H1 (cell line): ENCODE results near the gene ZNF697. TPM values are rescaled to one million over a fixed set of nuclear protein-coding genes. Genes with fewer than 3 reads are reported as not detected.

Experiments
- CTCF ChIA-PET: fragments of 300-600 bp; sonication (Branson Sonifier 250); formaldehyde crosslinking; loops from one replicate; lab custom pipeline; 2021; ENCODE audit not compliant: partially characterized antibody; lab: Charles Lee
- POLR2A ChIA-PET: fragments of 300-600 bp; sonication (Branson Sonifier 250); formaldehyde crosslinking; loops from one replicate; lab custom pipeline; 2021; ENCODE audit warnings: inconsistent platforms; ENCODE audit not compliant: partially characterized antibody; lab: Charles Lee
- DNase-seq, 2 experiments: peaks; one replicate each; pipeline versions ENCODE4 v3.0.0 to v3.0.0-alpha.2; 2010 to 2022; ENCODE audit warnings: low spot score in 2 of 2, low read depth in 1 of 2, mixed read lengths in 1 of 2
- FAIRE-seq: peaks from 2 replicates; lab custom pipeline; 2011; peaks lifted over from hg19 to GRCh38; lab: Jason Lieb, UNC
- H2AFZ ChIP-seq: 2 replicates; pipeline ENCODE4 v1.8.1; 2012; ENCODE audit warnings: low read length, inconsistent platforms
- H2AK5ac ChIP-seq: 2 replicates; pipeline ENCODE4 v1.6.1; 2013; ENCODE audit warnings: low read depth, low read length
- H2BK120ac ChIP-seq: replicated peaks from 2 replicates; pipeline ENCODE3; 2013; ENCODE audit warnings: low read depth, low read length, inconsistent platforms
- H2BK12ac ChIP-seq: 2 replicates; pipeline ENCODE4 v1.6.1; 2013; ENCODE audit warnings: low read depth, low read length
- H2BK15ac ChIP-seq: 2 replicates; pipeline ENCODE4 v1.6.1; 2013; ENCODE audit warnings: low read length
- H2BK20ac ChIP-seq: 2 replicates; pipeline ENCODE4 v1.6.1; 2013; ENCODE audit warnings: low read length
- H2BK5ac ChIP-seq: 2 replicates; pipeline ENCODE4 v1.6.1; 2013; ENCODE audit warnings: low read depth, low read length
- H3K14ac ChIP-seq: 2 replicates; pipeline ENCODE4 v1.6.1; 2013; ENCODE audit warnings: inconsistent platforms; ENCODE audit not compliant: insufficient read length
- H3K18ac ChIP-seq: 2 replicates; pipeline ENCODE4 v1.6.1; 2013; ENCODE audit warnings: low read length; ENCODE audit errors: extremely low read depth
- H3K23ac ChIP-seq: 2 replicates; pipeline ENCODE4 v1.6.1; 2013; ENCODE audit warnings: inconsistent platforms; ENCODE audit not compliant: insufficient read length
- H3K23me2 ChIP-seq: 2 replicates; pipeline ENCODE4 v1.6.1; 2013; ENCODE audit warnings: low read depth, low read length
- H3K27ac ChIP-seq: 2 replicates; pipeline ENCODE4 v1.6.1; 2011; ENCODE audit warnings: low read depth, low read length, inconsistent platforms
- H3K27me3 ChIP-seq, 4 experiments: replicated peaks in 1 of 4; 1 replicate in 1 of 4; 2 replicates in 3 of 4; pipeline versions ENCODE4 v1.6.1 to v1.8.1; 2011 to 2013; ENCODE audit warnings: low read length in 3 of 4, mild to moderate bottlenecking in 3 of 4, inconsistent platforms in 2 of 4, mixed read lengths in 2 of 4, moderate library complexity in 1 of 4; ENCODE audit not compliant: control insufficient read depth in 3 of 4, insufficient read depth in 3 of 4; ENCODE audit errors: extremely low read depth in 1 of 4
- H3K36me3 ChIP-seq, 4 experiments: 2 replicates each; pipeline versions ENCODE4 v1.6.1 to v1.8.1; 2011 to 2013; ENCODE audit warnings: mild to moderate bottlenecking in 4 of 4, low read length in 3 of 4, moderate library complexity in 2 of 4, control low read depth in 1 of 4, inconsistent platforms in 1 of 4; ENCODE audit not compliant: insufficient read depth in 4 of 4, control insufficient read depth in 2 of 4
- H3K4ac ChIP-seq: replicated peaks from 2 replicates; pipeline ENCODE3; 2013; ENCODE audit warnings: low read length, low read depth, mixed read lengths, inconsistent platforms; ENCODE audit not compliant: insufficient read length
- H3K4me1 ChIP-seq, 4 experiments: replicated peaks in 1 of 4; 1 replicate in 1 of 4; 2 replicates in 3 of 4; pipeline versions ENCODE4 v1.6.1 to v1.8.1; 2011 to 2013; ENCODE audit warnings: low read length in 3 of 4, inconsistent platforms in 2 of 4, mixed read lengths in 1 of 4; ENCODE audit not compliant: insufficient read depth in 4 of 4, control insufficient read depth in 3 of 4
- H3K4me2 ChIP-seq, 2 experiments: 2 replicates each; pipeline versions ENCODE4 v1.6.1 to v1.8.1; 2011 to 2013; ENCODE audit warnings: low read depth in 2 of 2, low read length in 2 of 2, control low read depth in 1 of 2, inconsistent platforms in 1 of 2, mild to moderate bottlenecking in 1 of 2; ENCODE audit not compliant: insufficient read depth in 1 of 2
- H3K4me3 ChIP-seq, 4 experiments: fragments of 200-600, 300-600 bp in 1 of 4; sonication (generic), shearing (Covaris generic), sonication (Bioruptor Twin) in 1 of 4; 2 replicates each; pipeline versions ENCODE4 v1.5.1 to v1.8.1; 2011 to 2016; ENCODE audit warnings: low read length in 4 of 4, low read depth in 3 of 4, control low read depth in 2 of 4, inconsistent platforms in 2 of 4, mild to moderate bottlenecking in 2 of 4, mixed read lengths in 1 of 4, moderate library complexity in 1 of 4; ENCODE audit not compliant: insufficient read depth in 2 of 4; ENCODE audit errors: extremely low read depth in 1 of 4
- H3K56ac ChIP-seq: replicated peaks from 2 replicates; pipeline ENCODE3; 2013; ENCODE audit warnings: low read depth, mild to moderate bottlenecking, mixed read lengths, low read length, inconsistent platforms; ENCODE audit not compliant: insufficient read length
- H3K79me1 ChIP-seq: 2 replicates; pipeline ENCODE4 v1.6.1; 2013; ENCODE audit warnings: low read depth, low read length, control low read depth
- H3K79me2 ChIP-seq, 2 experiments: 2 replicates each; pipeline versions ENCODE4 v1.6.1 to v1.8.1; 2012 to 2013; ENCODE audit warnings: low read length in 2 of 2, mild to moderate bottlenecking in 2 of 2, inconsistent platforms in 1 of 2; ENCODE audit not compliant: insufficient read depth in 2 of 2, control insufficient read depth in 1 of 2
- H3K9ac ChIP-seq, 4 experiments: replicated peaks in 1 of 4; 1 replicate in 1 of 4; 2 replicates in 3 of 4; pipeline versions ENCODE4 v1.6.1 to v1.8.1; 2011 to 2013; ENCODE audit warnings: low read depth in 3 of 4, low read length in 3 of 4, control low read depth in 2 of 4, mild to moderate bottlenecking in 2 of 4, moderate library complexity in 2 of 4, inconsistent platforms in 1 of 4; ENCODE audit errors: extremely low read depth in 1 of 4
- H3K9me3 ChIP-seq, 2 experiments: 2 replicates each; pipeline versions ENCODE4 v1.6.1 to v1.8.1; 2012 to 2013; ENCODE audit warnings: mild to moderate bottlenecking in 2 of 2, moderate library complexity in 2 of 2, control low read depth in 1 of 2, inconsistent platforms in 1 of 2, low read depth in 1 of 2, low read length in 1 of 2, mixed read lengths in 1 of 2; ENCODE audit not compliant: insufficient read depth in 2 of 2
- H4K20me1 ChIP-seq, 2 experiments: replicated peaks in 1 of 2; 2 replicates each; pipeline versions ENCODE3 to v1.8.1; 2011 to 2013; ENCODE audit warnings: inconsistent platforms in 2 of 2, low read length in 2 of 2, mild to moderate bottlenecking in 1 of 2; ENCODE audit not compliant: insufficient read depth in 2 of 2, control insufficient read depth in 1 of 2
- H4K5ac ChIP-seq: 2 replicates; pipeline ENCODE4 v1.6.1; 2013; ENCODE audit warnings: low read length, low read depth, mixed read lengths, inconsistent platforms; ENCODE audit not compliant: insufficient read length
- H4K8ac ChIP-seq: 2 replicates; pipeline ENCODE4 v1.8.0; 2013; ENCODE audit warnings: mild to moderate bottlenecking, moderate library complexity, low read length, inconsistent platforms; ENCODE audit not compliant: insufficient read depth; ENCODE audit errors: extremely low read depth
- H4K91ac ChIP-seq: replicated peaks from 2 replicates; pipeline ENCODE3; 2013; ENCODE audit warnings: low read length, mixed read lengths, inconsistent platforms; ENCODE audit not compliant: insufficient read length
- SUZ12 ChIP-seq: fragments of 200-600 bp; sonication (generic); IDR thresholded peaks from 2 replicates; pipeline ENCODE4 v1.6.1; 2012; ENCODE audit warnings: mild to moderate bottlenecking, inconsistent platforms, low read length, moderate library complexity, mixed read lengths
- WGBS, 2 experiments: shearing (Covaris generic) in 1 of 2; methylation state at CpG; one replicate each; pipeline versions ENCODE4 v1.1.6 to v1.1.7; 2013 to 2015; ENCODE audit warnings: low lambda C conversion rate in 2 of 2, mixed read lengths in 2 of 2, inconsistent platforms in 1 of 2, low coverage in 1 of 2, missing lambda C conversion rate in 1 of 2; ENCODE audit not compliant: insufficient replicate concordance in 2 of 2, insufficient coverage in 1 of 2, insufficient read length in 1 of 2; ENCODE audit errors: extremely low coverage in 1 of 2, missing lambda C conversion rate in 1 of 2; 5-methylcytosine and 5-hydroxymethylcytosine counted together
- polyA plus RNA-seq, 7 experiments: library from polyadenylated mRNA; depleted of rRNA in 3 of 7; stranded (reverse) in 5 of 7; unstranded in 2 of 7; fragments of >200 nt in 5 of 7; fragments of 200-250 nt in 2 of 7; gene quantifications; 1 replicate in 5 of 7; 2 replicates in 1 of 7; 4 replicates in 1 of 7; pipeline versions ENCODE4 v1.2.1 to v1.2.3, GENCODE V29; 2011 to 2013; ENCODE audit warnings: missing spikeins in 2 of 7, mixed read lengths in 2 of 7
- total RNA-seq: library from RNA; stranded (reverse); fragmentation: NEBNext Ultra II Directional; extraction: Animal tissue kit (Norgen Biotek cat#: 25700); gene quantifications from 2 replicates; pipeline ENCODE4 v1.2.1, GENCODE V29; 2021

ZNF697 gene
- total and polyA plus RNA-seq, 2 of the 8 experiments (the other 6 are each of a cell fraction or from before 2014, with no cell fraction given): 5.6 to 18.3 TPM

DNA sequence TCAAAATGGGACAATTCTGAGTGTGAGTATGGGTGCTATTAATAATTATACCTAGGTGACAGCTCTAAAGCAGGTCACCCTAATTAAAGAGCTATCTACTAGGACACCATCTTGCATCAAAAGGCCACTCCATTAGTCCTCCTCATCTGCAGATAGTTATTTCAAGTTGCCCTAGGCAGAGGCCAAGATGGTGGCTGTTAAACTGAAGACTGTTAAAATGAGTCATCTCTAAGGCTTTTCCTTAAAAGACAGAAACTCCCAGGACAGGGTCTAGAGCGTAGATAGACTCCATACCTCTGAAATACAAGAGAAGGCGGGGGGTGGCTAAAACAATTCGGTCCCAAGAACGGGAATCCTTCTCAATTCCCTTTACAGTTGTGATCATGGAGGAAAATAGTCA lies 4.5 kb upstream of the ZNF697 start:
- ChIA-PET CTCF (interaction anchor here (1.1 to 32.7 kb wide), 5 partner anchors 7 to 30 kb away, joined by 3 to 786 read pairs (median 121); no protein-coding TSS in a partner anchor), POLR2A (interaction anchor here (6.7 kb wide), 1 partner anchor 61 kb away, joined by 39 read pairs; the partner anchor contains the start of gene PHGDH)
- 83% methylated on average over 4 of the region's 4 CpGs; no CpG with 5 or more reads in 1 of the 2 experiments for WGBS, 2 experiments
- no peak overlapping the region for H3K14ac ChIP-seq
- H3K27ac ChIP-seq: no peak overlapping the region
- H3K27me3 ChIP-seq: no peaks in the 10 kb centered on the region; a peak in 1 of 7 replicates
- H3K23me2 ChIP-seq: no peaks in the 10 kb centered on the region
- H3K4me2 ChIP-seq: no peak overlapping the region
- no peak overlapping the region for H3K4me3 ChIP-seq
- no peak overlapping the region for H2BK15ac ChIP-seq
- H4K91ac ChIP-seq: no peak overlapping the region
- no peaks in the 10 kb centered on the region for H3K36me3 ChIP-seq
- H4K5ac ChIP-seq: no peak overlapping the region
- no peak overlapping the region for H3K9ac ChIP-seq
- DNase-seq: no peak
- H3K79me1 ChIP-seq: no peaks in the 10 kb centered on the region
- no peak overlapping the region for H2AFZ ChIP-seq
- no peak overlapping the region for H2BK12ac ChIP-seq
- H4K8ac ChIP-seq: no peak overlapping the region
- no peak overlapping the region for H3K18ac ChIP-seq
- H2AK5ac ChIP-seq: no peak overlapping the region
- no peak overlapping the region for H2BK120ac ChIP-seq
- H2BK20ac ChIP-seq: no peak overlapping the region
- no peak overlapping the region for H3K23ac ChIP-seq
- H3K4me1 ChIP-seq: peaks cover 0 to 8% (median 2%) of the 10 kb centered on the region in 4 experiments; a peak in 3 of 7 replicates
- H4K20me1 ChIP-seq: no peaks in the 10 kb centered on the region
- H3K56ac ChIP-seq: no peak overlapping the region
- H3K9me3 ChIP-seq: no peaks in the 10 kb centered on the region
- no peak for FAIRE-seq
- H2BK5ac ChIP-seq: no peak overlapping the region
- no peak for TF ChIP-seq SUZ12
- no peaks in the 10 kb centered on the region for H3K79me2 ChIP-seq
- H3K4ac ChIP-seq: no peak overlapping the region
